ENCODE results near the gene UBE2J2. TPM values are rescaled to one million over a fixed set of nuclear protein-coding genes. Genes with fewer than 3 reads are reported as not detected.

Gene UBE2J2
- total and polyA plus RNA-seq, 2 of the 13 experiments (the other 11 are each of a cell fraction or from before 2014, with no cell fraction given), result 25.4 to 29.4 TPM

DNA sequence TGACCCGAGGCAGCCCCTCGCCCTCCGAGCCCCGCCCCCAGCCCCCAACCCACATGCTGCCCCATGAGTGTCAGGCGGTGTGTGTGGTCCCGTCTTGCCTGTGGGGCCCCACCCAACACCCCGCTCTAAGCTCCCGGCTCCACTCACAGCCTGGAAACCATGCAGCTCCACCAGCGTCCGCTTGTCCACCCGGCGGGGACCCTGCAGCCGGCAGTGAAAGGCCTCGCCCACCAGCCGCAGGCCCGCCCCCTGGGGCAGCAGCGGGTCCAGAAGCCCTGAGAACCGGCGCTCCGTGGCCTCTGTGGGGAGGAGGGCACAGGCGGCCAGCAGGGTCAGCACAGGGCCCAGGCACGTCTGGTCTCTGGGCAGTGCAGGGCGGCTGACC lies 29.9 kb downstream of the UBE2J2 start (continued):
- TF ChIP-seq, protein P1, sequence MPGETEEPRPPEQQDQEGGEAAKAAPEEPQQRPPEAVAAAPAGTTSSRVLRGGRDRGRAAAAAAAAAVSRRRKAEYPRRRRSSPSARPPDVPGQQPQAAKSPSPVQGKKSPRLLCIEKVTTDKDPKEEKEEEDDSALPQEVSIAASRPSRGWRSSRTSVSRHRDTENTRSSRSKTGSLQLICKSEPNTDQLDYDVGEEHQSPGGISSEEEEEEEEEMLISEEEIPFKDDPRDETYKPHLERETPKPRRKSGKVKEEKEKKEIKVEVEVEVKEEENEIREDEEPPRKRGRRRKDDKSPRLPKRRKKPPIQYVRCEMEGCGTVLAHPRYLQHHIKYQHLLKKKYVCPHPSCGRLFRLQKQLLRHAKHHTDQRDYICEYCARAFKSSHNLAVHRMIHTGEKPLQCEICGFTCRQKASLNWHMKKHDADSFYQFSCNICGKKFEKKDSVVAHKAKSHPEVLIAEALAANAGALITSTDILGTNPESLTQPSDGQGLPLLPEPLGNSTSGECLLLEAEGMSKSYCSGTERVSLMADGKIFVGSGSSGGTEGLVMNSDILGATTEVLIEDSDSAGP (CRISPR knock-in tag; IDR thresholded peaks at IDR 0.05; ENCODE audit: borderline replicate concordance), result 0 out of 2 replicates have a peak, but pooled peaks have one; percentile 3
- no peak for TF ChIP-seq ETV6 (CRISPR knock-in tag; conservative IDR thresholded peaks at IDR 0.05)
- peak; percentile 88 for TF ChIP-seq AGO1 (IDR thresholded peaks at IDR 0.05; ENCODE audit: low read depth, low read length, poor library complexity, severe bottlenecking)
- no peak for TF ChIP-seq ZNF746 (CRISPR knock-in tag; IDR thresholded peaks at IDR 0.05)

DNA sequence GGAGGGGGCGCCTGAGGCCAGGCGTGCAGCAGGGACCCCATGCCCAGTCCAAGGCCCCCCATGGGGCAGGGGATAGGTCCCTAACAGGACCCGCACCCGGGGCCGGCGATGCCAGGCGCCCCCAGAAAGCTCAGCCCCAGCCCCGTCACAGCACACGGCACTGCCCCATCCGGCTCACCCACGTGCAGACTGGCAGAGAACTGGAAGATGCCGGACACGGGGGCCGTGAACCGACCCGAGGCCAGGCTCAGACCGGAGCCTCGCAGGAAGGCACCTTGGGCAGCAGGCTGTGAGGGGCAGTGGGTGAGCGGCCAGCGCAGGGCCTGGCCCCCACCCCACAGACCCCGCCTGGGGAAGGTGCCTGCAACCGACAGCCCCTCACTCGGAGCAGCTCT lies 30.4 kb downstream of the UBE2J2 start:
- in situ Hi-C loops (cut with HindIII; ENCODE audit: extremely low pct_ligation_motif_present, low pct_unique_long_range_greater_than_20kb), result no loop called here
- ChIA-PET POLR2A (no interaction called here), CTCF (ENCODE audit: low intra/inter-chr PET ratio, low total read pairs) (no interaction called here)
- no peak overlapping the region for H3K27ac ChIP-seq (ENCODE audit: extremely low read length, insufficient read depth, low read length)
- no peak overlapping the region for H3K4me3 ChIP-seq (replicated peaks in 1 of 3; ENCODE audit: insufficient read depth in 1 of 3, low read depth in 2 of 3, low read length in 3 of 3)
- no peak overlapping the region for H2AFZ ChIP-seq (ENCODE audit: low read length)
- FAIRE-seq (no peak), DNase-seq (ENCODE audit: low spot score) (no peak), ATAC-seq (no peak)
- H3K9ac ChIP-seq (ENCODE audit: insufficient read depth, low read depth, low read length), result no peak overlapping the region
- H3K4me1 ChIP-seq (ENCODE audit: insufficient read depth, low read length), result peaks cover 37% of the 10 kb centered on the region
- no peaks in the 10 kb centered on the region for H4K20me1 ChIP-seq (ENCODE audit: insufficient read depth, low read length)
- TF ChIP-seq HMG20A (CRISPR knock-in tag; IDR thresholded peaks at IDR 0.05; ENCODE audit: borderline replicate concordance) (no peak), AGO1 (IDR thresholded peaks at IDR 0.05; ENCODE audit: low read depth, low read length, poor library complexity, severe bottlenecking) (peak; percentile 8), ZFP36 (IDR thresholded peaks at IDR 0.05; ENCODE audit: borderline replicate concordance, low read depth, low read length, partially characterized antibody) (no peak)
- TF ChIP-seq, protein P2, sequence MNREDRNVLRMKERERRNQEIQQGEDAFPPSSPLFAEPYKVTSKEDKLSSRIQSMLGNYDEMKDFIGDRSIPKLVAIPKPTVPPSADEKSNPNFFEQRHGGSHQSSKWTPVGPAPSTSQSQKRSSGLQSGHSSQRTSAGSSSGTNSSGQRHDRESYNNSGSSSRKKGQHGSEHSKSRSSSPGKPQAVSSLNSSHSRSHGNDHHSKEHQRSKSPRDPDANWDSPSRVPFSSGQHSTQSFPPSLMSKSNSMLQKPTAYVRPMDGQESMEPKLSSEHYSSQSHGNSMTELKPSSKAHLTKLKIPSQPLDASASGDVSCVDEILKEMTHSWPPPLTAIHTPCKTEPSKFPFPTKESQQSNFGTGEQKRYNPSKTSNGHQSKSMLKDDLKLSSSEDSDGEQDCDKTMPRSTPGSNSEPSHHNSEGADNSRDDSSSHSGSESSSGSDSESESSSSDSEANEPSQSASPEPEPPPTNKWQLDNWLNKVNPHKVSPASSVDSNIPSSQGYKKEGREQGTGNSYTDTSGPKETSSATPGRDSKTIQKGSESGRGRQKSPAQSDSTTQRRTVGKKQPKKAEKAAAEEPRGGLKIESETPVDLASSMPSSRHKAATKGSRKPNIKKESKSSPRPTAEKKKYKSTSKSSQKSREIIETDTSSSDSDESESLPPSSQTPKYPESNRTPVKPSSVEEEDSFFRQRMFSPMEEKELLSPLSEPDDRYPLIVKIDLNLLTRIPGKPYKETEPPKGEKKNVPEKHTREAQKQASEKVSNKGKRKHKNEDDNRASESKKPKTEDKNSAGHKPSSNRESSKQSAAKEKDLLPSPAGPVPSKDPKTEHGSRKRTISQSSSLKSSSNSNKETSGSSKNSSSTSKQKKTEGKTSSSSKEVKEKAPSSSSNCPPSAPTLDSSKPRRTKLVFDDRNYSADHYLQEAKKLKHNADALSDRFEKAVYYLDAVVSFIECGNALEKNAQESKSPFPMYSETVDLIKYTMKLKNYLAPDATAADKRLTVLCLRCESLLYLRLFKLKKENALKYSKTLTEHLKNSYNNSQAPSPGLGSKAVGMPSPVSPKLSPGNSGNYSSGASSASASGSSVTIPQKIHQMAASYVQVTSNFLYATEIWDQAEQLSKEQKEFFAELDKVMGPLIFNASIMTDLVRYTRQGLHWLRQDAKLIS (CRISPR knock-in tag; IDR thresholded peaks at IDR 0.05), result no peak
- H3K36me3 ChIP-seq (replicated peaks in 1 of 2; ENCODE audit: control insufficient read depth in 1 of 2, insufficient read depth in 2 of 2, low read length in 2 of 2), result no peaks in the 10 kb centered on the region
- intact Hi-C loops (cut with micrococcal nuclease; ENCODE audit: unreplicated experiment), result no loop called here
- BruUV-seq (replicated peaks), result no TSS peak
- no peaks in the 10 kb centered on the region for H3K9me3 ChIP-seq (ENCODE audit: low read length)
- WGBS (ENCODE audit: low lambda C conversion rate), result 96% methylated on average over 5 of the region's 23 CpGs
- no peaks in the 10 kb centered on the region for H3K27me3 ChIP-seq (ENCODE audit: control insufficient read depth in 1 of 2, insufficient read depth in 2 of 2, low read length in 2 of 2)
- H3K4me2 ChIP-seq (ENCODE audit: low read depth, low read length), result no peak overlapping the region
- H3K79me2 ChIP-seq (ENCODE audit: insufficient read depth, low read length), result no peaks in the 10 kb centered on the region

Data from HepG2 (cell line).